Muscle layer of colon (tissue), 2 donors: ENCODE results near the gene EMC6.

ENCODE experiments used
- H3K27ac ChIP-seq: one replicate; pipeline ENCODE4 v1.7.0; 2013; ENCODE audit warnings: low read depth, mild to moderate bottlenecking, low read length, moderate library complexity
- H3K27me3 ChIP-seq, 2 donors: one replicate each; pipeline ENCODE4 v1.7.0; 2013; ENCODE audit warnings: low read length in 2 of 2, mild to moderate bottlenecking in 2 of 2; ENCODE audit not compliant: insufficient read depth in 2 of 2, control insufficient read depth in 1 of 2
- H3K36me3 ChIP-seq: one replicate; pipeline ENCODE4 v1.7.0; 2013; ENCODE audit warnings: mild to moderate bottlenecking, low read length; ENCODE audit not compliant: insufficient read depth
- H3K4me1 ChIP-seq: one replicate; pipeline ENCODE4 v1.7.0; 2013; ENCODE audit warnings: mild to moderate bottlenecking, low read length; ENCODE audit not compliant: insufficient read depth
- H3K4me3 ChIP-seq, 2 donors: one replicate each; pipeline ENCODE4 v1.7.0; 2013; ENCODE audit warnings: low read length in 2 of 2, low read depth in 1 of 2, mild to moderate bottlenecking in 1 of 2, moderate library complexity in 1 of 2
- H3K9ac ChIP-seq: one replicate; pipeline ENCODE4 v1.7.0; 2013; ENCODE audit warnings: low read length
- H3K9me3 ChIP-seq: one replicate; pipeline ENCODE4 v1.7.0; 2013; ENCODE audit warnings: mild to moderate bottlenecking, low read length
- donor health status: abdominal sarcoma.
- donor health status: Adenocarcinoma of cecum.

EMC6 gene

DNA sequence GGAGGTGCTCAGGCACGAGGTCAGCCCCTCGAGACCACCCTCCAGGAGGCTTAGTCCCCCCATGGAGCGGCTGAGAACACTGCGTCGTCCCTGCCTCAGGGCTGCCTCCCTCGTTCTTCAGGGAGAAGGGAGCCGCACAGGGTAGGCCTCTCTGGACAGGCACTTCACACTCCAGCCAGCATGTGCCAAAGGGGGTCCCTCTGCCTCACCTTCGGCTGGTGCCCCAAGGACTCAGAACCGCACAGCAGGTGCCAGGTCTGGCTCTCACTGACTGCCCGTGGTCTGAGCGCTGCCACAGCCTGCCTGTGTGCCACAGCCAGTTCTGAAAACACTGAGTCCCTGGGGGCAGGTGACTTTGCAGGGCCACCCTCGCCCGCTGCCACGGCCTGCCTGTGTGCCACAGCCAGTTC is 20.2 kb downstream of the EMC6 start:
- no peaks in the 10 kb centered on the region for H3K4me1 ChIP-seq
- H3K9me3 ChIP-seq, result no peaks in the 10 kb centered on the region
- H3K36me3 ChIP-seq, result no peaks in the 10 kb centered on the region
- no peak overlapping the region for H3K4me3 ChIP-seq
- no peak overlapping the region for H3K27ac ChIP-seq
- peaks cover 0 to 33% of the 10 kb centered on the region in 2 donors for H3K27me3 ChIP-seq
- H3K9ac ChIP-seq, result no peak overlapping the region

DNA sequence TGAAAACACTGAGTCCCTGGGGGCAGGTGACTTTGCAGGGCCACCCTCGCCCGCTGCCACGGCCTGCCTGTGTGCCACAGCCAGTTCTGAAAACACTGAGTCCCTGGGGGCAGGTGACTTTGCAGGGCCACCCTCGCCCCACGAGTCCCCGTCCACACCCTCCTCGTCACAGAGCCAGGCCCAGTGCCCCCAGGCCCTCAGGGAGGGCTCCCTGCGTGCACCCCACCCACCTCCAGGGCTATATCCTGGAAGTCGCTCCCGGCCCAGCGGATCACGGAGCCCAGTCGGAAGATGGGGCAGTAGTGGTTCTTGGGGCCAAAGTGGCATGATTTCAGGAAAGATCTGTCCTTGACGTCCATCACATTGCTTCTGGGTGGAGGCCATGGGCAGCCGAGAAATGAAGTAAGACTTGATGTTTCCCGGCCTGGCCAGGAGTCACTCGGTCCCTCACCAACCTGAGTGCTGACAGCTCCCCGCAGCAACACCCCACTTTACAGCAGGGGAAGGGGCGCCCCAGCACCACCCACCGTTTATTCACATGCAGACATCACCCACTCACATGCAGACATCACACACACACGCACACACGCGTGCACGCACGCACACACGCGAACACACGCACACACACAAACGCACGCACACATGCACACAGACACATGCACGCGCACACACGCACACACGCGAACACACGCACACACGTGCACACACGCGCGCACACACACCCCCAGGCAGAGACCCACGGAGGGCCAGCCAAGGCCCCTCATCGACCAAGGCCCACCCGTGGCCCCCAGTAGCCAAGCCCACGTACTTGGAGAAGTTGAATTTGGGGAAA is 20.9 kb downstream of the EMC6 start:
- Histone ChIP-seq H3K36me3 (no peaks in the 10 kb centered on the region), H3K27me3 (peaks cover 0 to 36% of the 10 kb centered on the region in 2 donors), H3K4me3 (no peak overlapping the region), H3K4me1 (no peaks in the 10 kb centered on the region), H3K9me3 (no peaks in the 10 kb centered on the region), H3K9ac (no peak overlapping the region), H3K27ac (no peak overlapping the region)

DNA sequence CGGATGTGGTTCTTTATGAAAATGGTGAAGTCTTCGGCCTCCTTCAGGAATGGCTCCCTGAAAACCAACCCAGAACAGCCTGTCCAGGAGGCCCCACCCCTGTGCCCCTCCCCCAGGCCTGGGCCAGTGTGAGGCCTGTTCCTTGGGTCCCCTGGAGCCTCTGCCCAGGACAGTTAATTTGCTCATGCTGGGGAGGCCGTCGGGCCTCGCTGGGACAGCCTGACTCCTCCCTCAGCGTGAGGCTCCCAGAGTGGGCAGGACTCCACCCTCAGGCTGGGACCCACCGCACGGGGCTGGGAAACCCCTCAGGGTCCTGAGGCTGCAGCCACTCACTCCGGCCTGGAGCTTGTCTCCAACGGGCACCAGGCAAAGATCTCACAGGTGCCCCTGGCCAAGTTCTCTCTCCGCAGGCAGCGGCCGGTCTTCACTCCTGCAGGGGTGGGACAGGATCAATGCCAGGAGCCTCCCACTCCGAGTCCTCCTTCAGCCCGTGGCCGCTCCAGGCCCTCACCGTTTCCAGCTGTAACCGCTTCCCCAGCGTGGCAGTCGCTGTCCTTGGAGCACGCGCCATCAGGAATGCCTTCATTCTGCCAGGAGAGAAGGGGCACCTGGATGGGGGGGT is 21.6 kb downstream of the EMC6 start:
- Histone ChIP-seq H3K9me3 (no peaks in the 10 kb centered on the region), H3K27me3 (peaks cover 0 to 41% of the 10 kb centered on the region in 2 donors), H3K9ac (no peak overlapping the region), H3K27ac (no peak overlapping the region), H3K36me3 (no peaks in the 10 kb centered on the region), H3K4me3 (no peak overlapping the region), H3K4me1 (no peaks in the 10 kb centered on the region)

DNA sequence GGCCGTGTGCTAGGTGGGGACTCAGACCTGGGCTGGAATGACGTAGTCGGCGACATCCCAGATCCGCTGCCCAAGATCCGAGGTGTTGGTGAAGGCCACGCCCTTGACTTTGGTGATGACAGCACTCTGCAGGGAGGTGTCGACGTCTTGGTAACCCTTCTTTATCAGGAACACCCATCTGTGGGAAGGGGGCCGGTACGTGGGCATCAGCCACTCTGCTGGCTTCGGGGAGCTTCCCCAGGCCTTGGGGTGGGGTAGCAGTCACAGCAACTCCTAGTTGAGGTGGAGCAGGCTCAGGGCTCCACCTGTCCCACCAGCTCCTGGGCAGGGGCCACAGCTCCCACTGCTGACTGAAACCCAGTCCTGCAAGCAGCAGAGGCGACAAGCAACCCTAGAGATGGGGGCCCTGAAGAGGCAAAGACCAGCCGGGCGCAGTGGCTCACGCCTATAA is 23.0 kb downstream of the EMC6 start:
- Histone ChIP-seq H3K9me3 (no peaks in the 10 kb centered on the region), H3K27ac (no peak overlapping the region), H3K9ac (no peak overlapping the region), H3K4me3 (no peak overlapping the region), H3K27me3 (peaks cover 0 to 53% of the 10 kb centered on the region in 2 donors), H3K36me3 (no peaks in the 10 kb centered on the region), H3K4me1 (no peaks in the 10 kb centered on the region)

DNA sequence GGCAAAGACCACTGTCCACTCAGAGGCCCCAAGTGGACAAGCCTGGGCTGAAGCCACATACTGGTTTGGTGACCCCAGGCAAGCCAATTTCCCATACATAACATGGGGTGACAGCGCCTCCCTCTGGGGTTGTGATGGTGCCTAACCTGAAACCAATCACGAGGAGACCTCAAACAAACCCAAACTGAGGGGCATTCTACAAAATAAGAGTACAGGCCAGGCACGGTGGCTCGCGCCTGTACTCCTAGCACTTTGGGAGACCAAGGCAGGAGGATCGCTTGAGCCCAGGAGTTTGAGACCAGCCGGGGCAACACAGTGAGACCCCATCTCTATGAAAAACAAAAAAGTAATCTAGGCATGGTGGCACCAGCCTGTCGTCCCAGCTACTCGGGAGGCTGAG is 23.7 kb downstream of the EMC6 start:
- Histone ChIP-seq H3K4me3 (no peak overlapping the region), H3K9ac (no peak overlapping the region), H3K9me3 (no peaks in the 10 kb centered on the region), H3K36me3 (no peaks in the 10 kb centered on the region), H3K27me3 (peaks cover 0 to 54% of the 10 kb centered on the region in 2 donors), H3K4me1 (no peaks in the 10 kb centered on the region), H3K27ac (no peak overlapping the region)

DNA sequence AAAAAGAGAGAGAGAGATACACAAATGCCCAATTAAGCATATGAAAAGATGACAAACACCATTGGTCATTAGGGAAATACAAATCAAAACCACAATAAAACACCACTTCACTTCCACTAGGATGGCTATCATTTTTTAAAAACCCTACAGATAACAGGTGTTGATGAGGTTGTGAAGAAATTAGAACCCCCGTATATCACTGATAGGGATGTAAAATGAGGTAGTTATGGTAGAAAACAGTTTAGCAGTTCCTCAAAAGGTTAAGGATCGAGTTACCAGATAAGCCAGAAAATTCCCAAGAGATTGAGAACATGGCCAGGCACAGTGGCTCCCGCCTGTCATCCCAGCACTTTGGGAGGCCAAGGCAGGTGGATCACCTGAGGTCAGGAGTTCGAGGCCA is 24.5 kb downstream of the EMC6 start:
- H3K9ac ChIP-seq, result no peak overlapping the region
- no peak overlapping the region for H3K27ac ChIP-seq
- H3K36me3 ChIP-seq, result no peaks in the 10 kb centered on the region
- H3K27me3 ChIP-seq, result peaks cover 0 to 54% of the 10 kb centered on the region in 2 donors
- H3K4me3 ChIP-seq, result no peak overlapping the region
- no peaks in the 10 kb centered on the region for H3K4me1 ChIP-seq
- peaks cover 2% of the 10 kb centered on the region for H3K9me3 ChIP-seq

DNA sequence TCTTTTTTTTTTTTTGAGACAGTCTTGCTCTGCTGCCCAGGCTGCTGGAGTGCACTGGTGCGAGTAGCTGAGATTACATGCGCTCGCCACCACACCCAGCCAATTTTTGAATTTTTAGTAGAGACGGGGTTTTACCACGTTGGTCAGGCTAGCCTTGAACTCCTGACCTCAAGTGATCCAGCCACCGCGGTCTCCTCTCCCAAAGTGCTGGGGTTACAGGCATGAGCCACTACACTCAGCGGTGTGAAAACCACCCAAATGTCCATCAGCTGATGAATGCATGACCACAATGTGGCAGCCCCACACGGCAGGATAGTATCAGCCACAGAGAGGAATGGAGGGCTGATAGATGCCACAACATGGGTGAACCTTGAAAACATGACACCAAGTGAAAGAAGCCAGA is 25.2 kb downstream of the EMC6 start:
- H3K4me3 ChIP-seq, result no peak overlapping the region

DNA sequence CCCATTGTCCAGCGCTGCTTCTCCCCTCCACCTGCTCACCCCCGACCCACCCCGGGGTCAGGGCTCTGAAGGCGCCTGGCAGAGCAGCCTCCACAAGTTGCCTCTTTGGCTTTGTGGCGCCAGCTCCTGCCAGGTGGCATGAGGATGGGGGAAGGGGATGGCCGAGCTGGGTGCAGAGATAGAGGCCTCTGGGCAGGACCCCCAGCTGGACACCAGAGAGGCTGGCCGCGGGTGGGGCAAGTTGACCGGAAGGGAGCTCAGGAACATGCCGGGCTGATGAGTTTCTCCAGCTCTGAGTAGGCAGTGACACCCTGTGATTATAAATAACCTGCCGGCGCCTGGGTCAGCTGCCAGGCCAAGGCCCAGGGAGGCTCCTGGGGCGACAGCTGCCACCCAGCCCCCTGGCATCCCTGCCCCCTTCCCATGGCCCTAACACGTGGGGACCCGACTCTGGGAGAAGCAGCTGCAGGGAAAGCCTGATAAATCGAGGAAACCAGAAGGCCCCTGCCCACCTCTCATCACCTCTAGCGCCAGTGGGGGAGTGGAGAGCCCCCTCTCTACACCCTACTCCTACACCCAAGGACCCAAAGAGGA is 26.6 kb downstream of the EMC6 start:
- Histone ChIP-seq H3K4me3 (peak overlapping the region; percentile 32 to 38), H3K4me1 (no peaks in the 10 kb centered on the region), H3K9ac (no peak overlapping the region), H3K9me3 (peaks cover 5% of the 10 kb centered on the region), H3K27ac (no peak overlapping the region), H3K36me3 (no peaks in the 10 kb centered on the region), H3K27me3 (peaks cover 0 to 52% of the 10 kb centered on the region in 2 donors)

More for the DNA sequence above, 25.2 kb downstream of the EMC6 start:
- peaks cover 0 to 54% of the 10 kb centered on the region in 2 donors for H3K27me3 ChIP-seq
- H3K36me3 ChIP-seq, result no peaks in the 10 kb centered on the region
- no peak overlapping the region for H3K27ac ChIP-seq
- peaks cover 5% of the 10 kb centered on the region for H3K9me3 ChIP-seq
- H3K9ac ChIP-seq, result no peak overlapping the region
- H3K4me1 ChIP-seq, result no peaks in the 10 kb centered on the region

DNA sequence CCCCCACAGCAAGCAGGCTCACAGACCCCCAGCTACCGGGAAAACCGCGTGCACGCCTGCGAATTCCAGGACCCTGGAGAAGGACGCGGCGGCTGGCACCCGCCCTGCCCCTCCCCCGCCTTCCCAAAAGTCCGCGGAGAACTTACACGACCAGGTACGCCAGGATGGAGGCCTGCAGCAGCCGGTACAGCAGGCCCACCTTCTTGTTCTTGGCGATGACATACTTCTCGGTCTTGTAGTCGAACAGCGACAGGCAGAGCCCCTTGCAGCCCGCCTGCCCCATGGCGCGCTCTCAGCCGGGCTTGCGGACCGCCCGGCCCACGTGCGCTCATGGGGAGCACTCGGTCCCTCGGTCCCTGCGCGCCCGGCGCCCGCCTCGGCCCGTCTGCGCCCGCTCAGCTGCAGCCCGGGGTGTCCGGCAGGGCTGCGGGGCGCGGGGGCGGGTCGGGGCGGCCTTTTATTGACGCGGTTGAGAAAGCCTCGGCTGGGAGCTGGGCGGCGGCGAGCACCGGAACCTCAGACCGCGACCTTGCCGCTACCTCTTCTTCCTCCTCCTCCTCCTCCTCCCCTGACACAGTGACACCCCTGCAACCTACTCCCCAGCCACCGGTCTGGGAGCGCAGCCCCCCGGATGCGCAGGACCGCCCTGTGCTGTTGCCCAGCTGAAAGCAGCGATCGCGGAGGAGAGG is 27.3 kb downstream of the EMC6 start, which contains the start of gene P2RX5:
P2RX5 (minus strand) TSS at position 433 of the 689 bp plus-strand sequence; CDS start at position 283, 150 bp downstream.
- Histone ChIP-seq H3K9ac (no peak within 1 kb of the TSS), H3K4me1 (no peaks in the 10 kb centered on the region), H3K27ac (no peak within 1 kb of the TSS), H3K27me3 (peaks cover 0 to 46% of the 10 kb centered on the region in 2 donors), H3K36me3 (no peaks in the 10 kb centered on the region), H3K9me3 (peaks cover 5% of the 10 kb centered on the region), H3K4me3 (peak within 1 kb of the TSS; percentile 32 to 38)

DNA sequence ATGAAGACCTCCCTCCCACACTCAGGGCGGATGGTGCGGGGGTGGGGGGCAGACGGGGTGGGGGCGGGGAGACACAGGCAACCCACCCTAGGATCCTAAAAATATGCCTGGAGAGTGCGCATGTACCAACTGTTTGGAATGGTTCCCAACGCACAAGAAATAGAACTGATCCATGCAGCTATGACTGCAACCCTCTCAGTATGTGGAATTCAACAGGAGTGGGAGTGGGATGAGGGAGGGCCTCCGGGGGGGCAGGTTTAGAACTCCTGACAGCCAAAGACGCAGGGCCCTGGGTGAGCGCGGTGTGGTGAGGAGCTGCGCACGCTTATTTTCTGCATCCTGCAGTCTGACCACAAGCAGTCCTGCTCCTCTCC is 28.5 kb downstream of the EMC6 start:
- Histone ChIP-seq H3K9me3 (peaks cover 5% of the 10 kb centered on the region), H3K9ac (no peak overlapping the region), H3K27me3 (peaks cover 0 to 36% of the 10 kb centered on the region in 2 donors), H3K27ac (no peak overlapping the region), H3K36me3 (no peaks in the 10 kb centered on the region), H3K4me1 (no peaks in the 10 kb centered on the region), H3K4me3 (no peak overlapping the region)

DNA sequence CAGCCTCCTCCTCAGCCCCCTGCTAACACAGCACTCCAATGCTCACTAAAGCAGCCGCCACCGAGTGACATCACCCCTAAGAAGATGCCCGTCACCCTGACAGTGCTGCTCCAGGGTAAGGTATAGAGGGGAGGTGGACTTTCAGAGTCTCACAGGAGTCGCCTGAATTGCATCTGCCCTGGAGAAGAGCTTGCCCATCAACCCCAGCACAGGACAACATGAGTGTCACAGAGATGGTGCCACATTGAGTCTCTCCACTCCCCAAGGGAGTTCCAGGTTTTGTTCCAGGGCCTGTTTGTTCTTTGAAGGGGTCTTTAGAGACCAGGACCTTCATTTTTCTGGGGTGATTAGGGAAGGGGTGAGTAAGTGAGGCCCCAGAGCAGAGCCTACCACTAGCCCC is 29.5 kb downstream of the EMC6 start:
- Histone ChIP-seq H3K27me3 (peaks cover 0 to 31% of the 10 kb centered on the region in 2 donors), H3K4me3 (no peak overlapping the region), H3K9ac (no peak overlapping the region), H3K4me1 (no peaks in the 10 kb centered on the region), H3K36me3 (no peaks in the 10 kb centered on the region), H3K9me3 (peaks cover 5% of the 10 kb centered on the region), H3K27ac (no peak overlapping the region)
